Lower lobe of right lung (tissue), 2 donors: ENCODE data around the gene ASB7. TPM values are rescaled to one million over a fixed set of nuclear protein-coding genes. Genes with fewer than 3 reads are reported as not detected.

Experiments used
- ATAC-seq, 2 donors: fragments of 200-7000 bp; cut with Tn5 transposase; one replicate each; pipeline ENCODE4 v1.9.1; 2020 to 2022; ENCODE audit warnings: mild to moderate bottlenecking in 2 of 2, moderate library complexity in 2 of 2
- DNase-seq: peaks from one replicate; pipeline ENCODE4 v3.0.0-alpha.2; 2020
- H3K27ac ChIP-seq: fragments of 200-600 bp; one replicate; pipeline ENCODE4 v1.8.0; 2022
- H3K27me3 ChIP-seq: fragments of 200-600 bp; one replicate; pipeline ENCODE4 v1.8.0; 2022; ENCODE audit warnings: low read depth
- H3K36me3 ChIP-seq: fragments of 200-600 bp; one replicate; pipeline ENCODE4 v1.8.0; 2022; ENCODE audit warnings: mild to moderate bottlenecking
- H3K4me1 ChIP-seq: fragments of 200-600 bp; one replicate; pipeline ENCODE4 v1.8.0; 2022
- H3K4me3 ChIP-seq: fragments of 200-600 bp; one replicate; pipeline ENCODE4 v1.8.0; 2022; ENCODE audit warnings: mild to moderate bottlenecking
- H3K9me3 ChIP-seq: fragments of 200-600 bp; one replicate; pipeline ENCODE4 v1.8.0; 2022
- intact Hi-C: fragments of 100-400 bp; cut with DNase I; formaldehyde crosslinking; loops from one replicate; pipeline ENCODE4 v1.11.0; 2022
- total RNA-seq: library from RNA; stranded (reverse); fragmentation: NEBNext Ultra II Directional; extraction: Animal tissue kit (Norgen Biotek cat#: 25700); gene quantifications from one replicate; pipeline ENCODE4 v1.2.1, GENCODE V29; 2021
- TF ChIP-seq, protein P1 (sequence below): fragments of 200-600 bp; IDR thresholded peaks from one replicate; pipeline ENCODE4 v1.8.0; 2022; ENCODE audit warnings: antibody characterized with exemption, mild to moderate bottlenecking
- donor health status: DM: no; HTN: yes; CAD: no; lungs with severe emphysema.

Gene ASB7
- total RNA-seq, 1 donor from 2014 or later = 14.3 TPM

DNA sequence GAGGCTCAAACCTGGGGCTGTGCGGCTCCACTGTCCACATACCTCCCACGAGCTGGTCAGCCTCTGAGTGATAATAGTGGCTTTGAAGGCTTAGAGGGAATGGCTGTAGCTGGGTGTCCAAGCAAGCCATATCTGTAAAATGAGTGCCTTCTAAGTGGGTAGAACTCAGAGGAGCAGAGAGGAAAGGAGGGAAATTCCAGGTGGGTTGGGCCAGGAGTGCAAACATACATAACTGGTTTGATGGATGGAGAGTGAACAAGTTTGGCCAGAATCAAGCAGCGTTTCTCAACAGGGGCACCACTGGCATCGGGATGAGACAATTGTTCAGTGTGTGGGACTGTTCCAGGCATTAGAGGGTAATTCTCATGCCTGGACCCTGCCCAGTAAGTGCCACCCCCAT, 91.1 kb downstream of the ASB7 start:
- no peaks in the 10 kb centered on the region for H3K27me3 ChIP-seq
- DNase-seq = no peak
- ATAC-seq = peak; percentile 74 to 85
- no peaks in the 10 kb centered on the region for H3K9me3 ChIP-seq
- peaks cover 25% of the 10 kb centered on the region for H3K4me1 ChIP-seq
- TF ChIP-seq, protein P1, sequence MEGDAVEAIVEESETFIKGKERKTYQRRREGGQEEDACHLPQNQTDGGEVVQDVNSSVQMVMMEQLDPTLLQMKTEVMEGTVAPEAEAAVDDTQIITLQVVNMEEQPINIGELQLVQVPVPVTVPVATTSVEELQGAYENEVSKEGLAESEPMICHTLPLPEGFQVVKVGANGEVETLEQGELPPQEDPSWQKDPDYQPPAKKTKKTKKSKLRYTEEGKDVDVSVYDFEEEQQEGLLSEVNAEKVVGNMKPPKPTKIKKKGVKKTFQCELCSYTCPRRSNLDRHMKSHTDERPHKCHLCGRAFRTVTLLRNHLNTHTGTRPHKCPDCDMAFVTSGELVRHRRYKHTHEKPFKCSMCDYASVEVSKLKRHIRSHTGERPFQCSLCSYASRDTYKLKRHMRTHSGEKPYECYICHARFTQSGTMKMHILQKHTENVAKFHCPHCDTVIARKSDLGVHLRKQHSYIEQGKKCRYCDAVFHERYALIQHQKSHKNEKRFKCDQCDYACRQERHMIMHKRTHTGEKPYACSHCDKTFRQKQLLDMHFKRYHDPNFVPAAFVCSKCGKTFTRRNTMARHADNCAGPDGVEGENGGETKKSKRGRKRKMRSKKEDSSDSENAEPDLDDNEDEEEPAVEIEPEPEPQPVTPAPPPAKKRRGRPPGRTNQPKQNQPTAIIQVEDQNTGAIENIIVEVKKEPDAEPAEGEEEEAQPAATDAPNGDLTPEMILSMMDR = no peak
- H3K27ac ChIP-seq = no peak overlapping the region
- intact Hi-C loops = no loop called here
- no peak overlapping the region for H3K4me3 ChIP-seq
- H3K36me3 ChIP-seq = no peaks in the 10 kb centered on the region

GRCh38 chr15:100694381-100695021, 92.1 kb downstream of the ASB7 start:
- H3K36me3 ChIP-seq = no peaks in the 10 kb centered on the region
- intact Hi-C loops = no loop called here

GRCh38 chr15:100695048-100695447, 92.7 kb downstream of the ASB7 start:
- intact Hi-C loops = no loop called here
- no peaks in the 10 kb centered on the region for H3K9me3 ChIP-seq
- H3K4me3 ChIP-seq = no peak overlapping the region
- peaks cover 25% of the 10 kb centered on the region for H3K4me1 ChIP-seq
- no peak overlapping the region for H3K27ac ChIP-seq
- no peak for DNase-seq
- no peak for ATAC-seq
- H3K27me3 ChIP-seq = no peaks in the 10 kb centered on the region
- TF ChIP-seq, protein P1 = no peak
- no peaks in the 10 kb centered on the region for H3K36me3 ChIP-seq

More at GRCh38 chr15:100694381-100695021, 92.1 kb downstream of the ASB7 start:
- no peak for ATAC-seq
- Histone ChIP-seq H3K4me3 (no peak overlapping the region), H3K27ac (peak overlapping the region; percentile 13), H3K9me3 (no peaks in the 10 kb centered on the region), H3K4me1 (peaks cover 25% of the 10 kb centered on the region), H3K27me3 (no peaks in the 10 kb centered on the region)
- DNase-seq = no peak
- TF ChIP-seq, protein P1 = no peak

DNA sequence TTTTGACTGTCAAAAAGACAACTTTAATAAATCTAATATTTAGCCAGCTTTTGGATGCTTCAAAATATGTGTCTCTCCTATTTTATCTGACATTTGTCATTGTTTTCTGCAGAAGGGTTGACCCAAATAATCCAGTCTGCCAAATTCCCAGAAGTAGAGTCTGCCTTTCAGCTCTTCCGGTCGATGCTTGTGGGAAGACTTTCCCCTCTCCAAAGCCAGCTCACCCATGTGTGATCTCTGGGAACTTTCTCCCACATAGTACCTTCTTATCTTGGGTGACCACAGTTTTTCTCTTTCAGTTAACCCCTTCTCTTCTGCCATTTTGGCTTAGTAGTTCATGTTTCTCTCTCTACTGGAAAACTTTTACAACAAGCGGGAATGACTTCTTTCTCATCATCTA, 94.1 kb downstream of the ASB7 start:
- Histone ChIP-seq H3K4me1 (peaks cover 25% of the 10 kb centered on the region), H3K27ac (no peak overlapping the region)
- intact Hi-C loops = no loop called here

More for the DNA sequence above, 94.1 kb downstream of the ASB7 start:
- Histone ChIP-seq H3K36me3 (no peaks in the 10 kb centered on the region), H3K4me3 (no peak overlapping the region), H3K9me3 (no peaks in the 10 kb centered on the region), H3K27me3 (no peaks in the 10 kb centered on the region)
- no peak for ATAC-seq
- TF ChIP-seq, protein P1 = no peak
- DNase-seq = no peak

Other genes starting within 250 kb of the ASB7 start
- not detected for gene CERS3, start 73.6 kb upstream of the ASB7 start, total RNA-seq
- gene LINS1, start 405 bp upstream of the ASB7 start, total RNA-seq = 18.8 TPM